ENCODE measurements around the gene LIMK1.

DNA sequence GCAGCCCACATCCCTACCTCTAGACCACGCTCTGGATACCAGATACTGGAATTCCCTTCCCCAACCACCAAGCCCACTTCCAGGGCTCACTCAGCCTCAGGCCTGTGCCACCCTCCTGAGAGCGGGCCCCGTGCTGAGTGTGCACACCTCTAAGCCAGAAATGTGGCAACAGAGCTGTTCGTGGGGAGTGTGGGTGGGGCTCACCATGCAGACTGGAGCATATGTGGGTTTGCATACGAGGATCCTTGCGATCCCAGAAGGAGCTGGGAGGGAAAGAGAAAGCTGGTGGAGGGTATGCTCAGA lies 13.0 kb upstream of the LIMK1 start:
- TF ChIP-seq GATAD2A (CRISPR knock-in tag; IDR thresholded peaks at IDR 0.05): no peak
- TF ChIP-seq EP300 (IDR thresholded peaks at IDR 0.05; ENCODE audit: low read depth in 2 of 2, low read length in 2 of 2): no peak
- no peak for TF ChIP-seq EP300 (CRISPR knock-in tag; IDR thresholded peaks at IDR 0.05; ENCODE audit: borderline replicate concordance)
- TF ChIP-seq, protein P1, sequence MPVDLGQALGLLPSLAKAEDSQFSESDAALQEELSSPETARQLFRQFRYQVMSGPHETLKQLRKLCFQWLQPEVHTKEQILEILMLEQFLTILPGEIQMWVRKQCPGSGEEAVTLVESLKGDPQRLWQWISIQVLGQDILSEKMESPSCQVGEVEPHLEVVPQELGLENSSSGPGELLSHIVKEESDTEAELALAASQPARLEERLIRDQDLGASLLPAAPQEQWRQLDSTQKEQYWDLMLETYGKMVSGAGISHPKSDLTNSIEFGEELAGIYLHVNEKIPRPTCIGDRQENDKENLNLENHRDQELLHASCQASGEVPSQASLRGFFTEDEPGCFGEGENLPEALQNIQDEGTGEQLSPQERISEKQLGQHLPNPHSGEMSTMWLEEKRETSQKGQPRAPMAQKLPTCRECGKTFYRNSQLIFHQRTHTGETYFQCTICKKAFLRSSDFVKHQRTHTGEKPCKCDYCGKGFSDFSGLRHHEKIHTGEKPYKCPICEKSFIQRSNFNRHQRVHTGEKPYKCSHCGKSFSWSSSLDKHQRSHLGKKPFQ (CRISPR knock-in tag; IDR thresholded peaks at IDR 0.05; ENCODE audit: insufficient replicate concordance): no peak
- TF ChIP-seq MYC (CRISPR knock-in tag; IDR thresholded peaks at IDR 0.05; ENCODE audit: borderline replicate concordance): no peak
- TF ChIP-seq, protein P2, sequence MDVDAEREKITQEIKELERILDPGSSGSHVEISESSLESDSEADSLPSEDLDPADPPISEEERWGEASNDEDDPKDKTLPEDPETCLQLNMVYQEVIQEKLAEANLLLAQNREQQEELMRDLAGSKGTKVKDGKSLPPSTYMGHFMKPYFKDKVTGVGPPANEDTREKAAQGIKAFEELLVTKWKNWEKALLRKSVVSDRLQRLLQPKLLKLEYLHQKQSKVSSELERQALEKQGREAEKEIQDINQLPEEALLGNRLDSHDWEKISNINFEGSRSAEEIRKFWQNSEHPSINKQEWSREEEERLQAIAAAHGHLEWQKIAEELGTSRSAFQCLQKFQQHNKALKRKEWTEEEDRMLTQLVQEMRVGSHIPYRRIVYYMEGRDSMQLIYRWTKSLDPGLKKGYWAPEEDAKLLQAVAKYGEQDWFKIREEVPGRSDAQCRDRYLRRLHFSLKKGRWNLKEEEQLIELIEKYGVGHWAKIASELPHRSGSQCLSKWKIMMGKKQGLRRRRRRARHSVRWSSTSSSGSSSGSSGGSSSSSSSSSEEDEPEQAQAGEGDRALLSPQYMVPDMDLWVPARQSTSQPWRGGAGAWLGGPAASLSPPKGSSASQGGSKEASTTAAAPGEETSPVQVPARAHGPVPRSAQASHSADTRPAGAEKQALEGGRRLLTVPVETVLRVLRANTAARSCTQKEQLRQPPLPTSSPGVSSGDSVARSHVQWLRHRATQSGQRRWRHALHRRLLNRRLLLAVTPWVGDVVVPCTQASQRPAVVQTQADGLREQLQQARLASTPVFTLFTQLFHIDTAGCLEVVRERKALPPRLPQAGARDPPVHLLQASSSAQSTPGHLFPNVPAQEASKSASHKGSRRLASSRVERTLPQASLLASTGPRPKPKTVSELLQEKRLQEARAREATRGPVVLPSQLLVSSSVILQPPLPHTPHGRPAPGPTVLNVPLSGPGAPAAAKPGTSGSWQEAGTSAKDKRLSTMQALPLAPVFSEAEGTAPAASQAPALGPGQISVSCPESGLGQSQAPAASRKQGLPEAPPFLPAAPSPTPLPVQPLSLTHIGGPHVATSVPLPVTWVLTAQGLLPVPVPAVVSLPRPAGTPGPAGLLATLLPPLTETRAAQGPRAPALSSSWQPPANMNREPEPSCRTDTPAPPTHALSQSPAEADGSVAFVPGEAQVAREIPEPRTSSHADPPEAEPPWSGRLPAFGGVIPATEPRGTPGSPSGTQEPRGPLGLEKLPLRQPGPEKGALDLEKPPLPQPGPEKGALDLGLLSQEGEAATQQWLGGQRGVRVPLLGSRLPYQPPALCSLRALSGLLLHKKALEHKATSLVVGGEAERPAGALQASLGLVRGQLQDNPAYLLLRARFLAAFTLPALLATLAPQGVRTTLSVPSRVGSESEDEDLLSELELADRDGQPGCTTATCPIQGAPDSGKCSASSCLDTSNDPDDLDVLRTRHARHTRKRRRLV (CRISPR knock-in tag; IDR thresholded peaks at IDR 0.05): no peak
- TF ChIP-seq ZNF124 (CRISPR knock-in tag; IDR thresholded peaks at IDR 0.05): no peak
- no peak for TF ChIP-seq ZNF292 (CRISPR knock-in tag; IDR thresholded peaks at IDR 0.05; ENCODE audit: borderline replicate concordance, low read depth)
- TF ChIP-seq MYNN (CRISPR knock-in tag; IDR thresholded peaks at IDR 0.05; ENCODE audit: low read depth): no peak
- TF ChIP-seq, protein P3, sequence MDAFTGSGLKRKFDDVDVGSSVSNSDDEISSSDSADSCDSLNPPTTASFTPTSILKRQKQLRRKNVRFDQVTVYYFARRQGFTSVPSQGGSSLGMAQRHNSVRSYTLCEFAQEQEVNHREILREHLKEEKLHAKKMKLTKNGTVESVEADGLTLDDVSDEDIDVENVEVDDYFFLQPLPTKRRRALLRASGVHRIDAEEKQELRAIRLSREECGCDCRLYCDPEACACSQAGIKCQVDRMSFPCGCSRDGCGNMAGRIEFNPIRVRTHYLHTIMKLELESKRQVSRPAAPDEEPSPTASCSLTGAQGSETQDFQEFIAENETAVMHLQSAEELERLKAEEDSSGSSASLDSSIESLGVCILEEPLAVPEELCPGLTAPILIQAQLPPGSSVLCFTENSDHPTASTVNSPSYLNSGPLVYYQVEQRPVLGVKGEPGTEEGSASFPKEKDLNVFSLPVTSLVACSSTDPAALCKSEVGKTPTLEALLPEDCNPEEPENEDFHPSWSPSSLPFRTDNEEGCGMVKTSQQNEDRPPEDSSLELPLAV (CRISPR knock-in tag; conservative IDR thresholded peaks at IDR 0.05; ENCODE audit: low read depth): no peak
- TF ChIP-seq, protein P4, sequence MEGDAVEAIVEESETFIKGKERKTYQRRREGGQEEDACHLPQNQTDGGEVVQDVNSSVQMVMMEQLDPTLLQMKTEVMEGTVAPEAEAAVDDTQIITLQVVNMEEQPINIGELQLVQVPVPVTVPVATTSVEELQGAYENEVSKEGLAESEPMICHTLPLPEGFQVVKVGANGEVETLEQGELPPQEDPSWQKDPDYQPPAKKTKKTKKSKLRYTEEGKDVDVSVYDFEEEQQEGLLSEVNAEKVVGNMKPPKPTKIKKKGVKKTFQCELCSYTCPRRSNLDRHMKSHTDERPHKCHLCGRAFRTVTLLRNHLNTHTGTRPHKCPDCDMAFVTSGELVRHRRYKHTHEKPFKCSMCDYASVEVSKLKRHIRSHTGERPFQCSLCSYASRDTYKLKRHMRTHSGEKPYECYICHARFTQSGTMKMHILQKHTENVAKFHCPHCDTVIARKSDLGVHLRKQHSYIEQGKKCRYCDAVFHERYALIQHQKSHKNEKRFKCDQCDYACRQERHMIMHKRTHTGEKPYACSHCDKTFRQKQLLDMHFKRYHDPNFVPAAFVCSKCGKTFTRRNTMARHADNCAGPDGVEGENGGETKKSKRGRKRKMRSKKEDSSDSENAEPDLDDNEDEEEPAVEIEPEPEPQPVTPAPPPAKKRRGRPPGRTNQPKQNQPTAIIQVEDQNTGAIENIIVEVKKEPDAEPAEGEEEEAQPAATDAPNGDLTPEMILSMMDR (CRISPR knock-in tag; IDR thresholded peaks at IDR 0.05): no peak
- no peak for TF ChIP-seq ZNF253 (CRISPR knock-in tag; IDR thresholded peaks at IDR 0.05; ENCODE audit: borderline replicate concordance)
- no peak for TF ChIP-seq PAX8 (CRISPR knock-in tag; IDR thresholded peaks at IDR 0.05; ENCODE audit: borderline replicate concordance)

All from HepG2 (cell line).